Measurements from ENCODE around the gene KRTAP10-7.
"Not testable (repeated sequence)": the region's sequence is repeated elsewhere in the genome, so short reads cannot be mapped to it uniquely, and the experiment has no call there.

Gene KRTAP10-7

DNA sequence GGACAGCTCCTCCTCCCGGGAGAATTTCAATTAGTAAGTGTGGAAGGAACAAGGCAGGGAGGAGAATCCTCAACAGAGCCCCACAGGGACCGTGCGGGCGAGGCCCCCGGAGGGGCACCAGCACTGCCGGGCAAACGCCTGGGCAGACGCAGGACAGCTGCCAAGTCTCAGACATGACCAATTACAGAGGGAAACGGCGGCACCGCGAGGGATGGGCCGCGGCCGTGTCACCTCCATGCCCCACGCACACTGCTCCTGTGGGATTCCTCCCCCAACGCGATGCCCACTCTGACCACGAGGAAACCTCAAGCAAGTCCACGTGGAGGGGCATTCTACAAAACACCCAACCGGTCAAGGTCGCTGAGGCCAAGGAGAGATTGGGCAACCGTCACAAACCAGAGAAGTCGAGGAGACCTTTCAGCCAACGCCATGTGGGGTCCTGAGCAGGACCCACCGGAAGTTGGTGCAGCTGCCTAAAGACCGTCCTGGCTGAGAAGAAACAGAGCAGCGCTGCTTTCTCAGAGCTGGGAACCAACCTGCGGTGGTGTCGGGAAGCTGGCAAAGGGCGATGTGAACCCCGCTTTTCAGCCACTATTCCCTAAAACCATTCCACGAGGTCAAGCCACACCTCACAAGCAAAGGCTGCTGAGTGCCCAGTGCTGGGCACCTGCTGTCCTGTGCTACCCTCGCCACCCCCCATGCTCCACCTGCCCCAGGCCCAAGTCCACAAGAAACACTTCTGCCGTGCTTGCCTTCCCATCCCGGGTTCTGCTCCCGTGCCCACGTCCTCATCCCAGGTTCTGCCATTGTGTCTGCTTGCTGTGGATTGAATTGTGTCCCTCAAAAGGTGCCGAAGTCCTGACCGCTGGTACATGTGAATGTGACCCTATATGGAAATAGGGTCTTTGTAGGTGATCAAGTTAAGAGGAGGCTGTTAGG, 28.3 kb upstream of the KRTAP10-7 start:
- no peak for DNase-seq

GRCh38 chr21:44572959-44573583, 27.3 kb upstream of the KRTAP10-7 start:
- DNase-seq, result no peak

GRCh38 chr21:44573630-44574456, 26.6 kb upstream of the KRTAP10-7 start, which contains the start of gene KRTAP10-4:
TSS of gene KRTAP10-4 (plus strand) at chr21:44573729. CDS start at chr21:44573759, 30 bp downstream.
- not testable (repeated sequence) for DNase-seq

DNA sequence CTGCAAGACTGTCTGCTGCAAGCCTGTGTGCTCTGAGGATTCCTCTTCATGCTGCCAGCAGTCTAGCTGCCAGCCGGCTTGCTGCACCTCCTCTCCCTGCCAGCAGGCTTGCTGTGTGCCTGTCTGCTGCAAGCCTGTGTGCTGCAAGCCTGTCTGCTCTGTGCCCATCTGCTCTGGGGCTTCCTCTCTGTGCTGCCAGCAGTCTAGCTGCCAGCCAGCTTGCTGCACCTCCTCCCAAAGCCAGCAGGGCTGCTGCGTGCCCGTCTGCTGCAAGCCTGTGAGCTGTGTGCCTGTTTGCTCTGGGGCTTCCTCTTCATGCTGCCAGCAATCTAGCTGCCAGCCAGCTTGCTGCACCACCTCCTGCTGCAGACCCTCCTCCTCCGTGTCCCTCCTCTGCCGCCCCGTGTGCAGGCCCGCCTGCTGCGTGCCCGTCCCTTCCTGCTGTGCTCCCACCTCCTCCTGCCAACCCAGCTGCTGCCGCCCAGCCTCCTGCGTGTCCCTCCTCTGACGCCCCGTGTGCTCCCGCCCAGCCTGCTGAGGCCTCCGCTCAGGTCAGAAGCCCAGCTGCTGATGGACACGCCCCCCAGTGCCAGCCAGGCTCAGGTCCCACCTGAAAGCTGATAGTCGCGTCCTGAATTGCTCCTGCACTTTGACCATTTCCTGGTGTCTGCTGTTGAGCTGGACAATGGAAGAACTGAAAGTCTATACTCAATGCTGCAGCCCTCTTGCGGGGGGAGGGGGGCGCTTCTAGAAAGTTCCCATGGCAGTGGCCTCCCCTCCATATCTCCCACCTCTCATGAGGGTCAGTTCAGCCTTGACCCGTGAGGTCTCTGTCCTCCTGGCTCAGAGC, 25.7 kb upstream of the KRTAP10-7 start:
- no peak for DNase-seq

- DNase-seq, result no peak
Observed at GRCh38 chr21:44575307-44576024, 24.9 kb upstream of the KRTAP10-7 start.

DNA sequence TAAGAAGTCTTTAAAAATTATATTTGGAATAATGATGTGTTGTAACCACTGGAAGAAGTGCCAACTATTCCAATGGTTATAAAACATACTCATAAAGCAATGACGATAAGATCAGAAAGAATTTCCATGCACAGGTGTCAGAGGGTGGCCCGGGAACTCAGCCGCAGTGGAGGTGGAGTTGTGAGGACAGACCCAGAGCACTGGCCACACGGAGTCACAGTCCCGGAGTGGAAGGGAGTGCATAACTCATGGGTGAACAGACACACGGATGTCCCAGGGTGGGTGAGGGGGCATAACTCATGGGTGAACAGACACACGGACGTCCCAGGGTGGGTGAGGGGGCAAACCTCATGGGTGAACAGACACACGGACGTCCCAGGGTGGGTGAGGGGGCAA, 24.4 kb upstream of the KRTAP10-7 start:
- DNase-seq, result no peak

GRCh38 chr21:44578371-44579055, 21.9 kb upstream of the KRTAP10-7 start:
- no peak for DNase-seq

DNA sequence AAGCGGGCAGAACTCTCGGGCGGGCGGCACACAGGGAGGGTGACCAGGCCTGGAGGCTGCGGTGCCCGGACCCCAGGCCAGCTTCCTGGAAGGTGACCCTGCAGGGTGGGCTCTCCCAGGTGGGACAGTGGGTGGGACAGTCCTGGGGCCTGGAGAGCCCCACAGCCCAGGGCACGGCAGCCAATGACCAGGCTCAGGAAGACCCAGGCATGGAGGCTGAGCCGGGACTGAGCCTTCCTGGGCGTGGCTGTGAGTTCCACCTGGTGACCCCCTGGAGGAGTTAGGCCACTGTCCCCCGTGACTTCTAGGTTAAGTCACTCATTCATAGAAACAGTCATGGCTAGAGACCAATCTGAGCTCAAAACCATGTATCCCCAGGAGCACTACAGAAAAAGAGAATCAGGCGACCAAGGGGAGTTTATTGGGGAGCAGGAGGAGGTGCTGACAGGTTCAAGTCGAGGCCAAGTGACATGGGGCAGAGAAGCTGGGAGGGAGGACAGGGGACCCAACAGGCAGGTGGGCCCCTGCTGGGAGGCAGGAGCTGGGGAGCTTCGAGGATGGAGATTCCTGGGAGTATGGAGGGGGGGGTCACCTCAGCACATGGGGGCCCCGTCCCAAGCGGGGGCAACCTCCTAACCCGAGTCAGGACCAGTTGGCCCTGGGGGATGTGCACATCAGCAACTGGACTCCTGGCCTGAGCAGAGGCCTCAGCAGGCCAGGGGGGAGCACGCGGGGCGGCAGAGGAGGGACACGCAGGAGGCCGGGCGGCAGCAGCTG, 21.2 kb upstream of the KRTAP10-7 start:
- no peak for DNase-seq

- DNase-seq, result no peak
Observed at GRCh38 chr21:44579833-44580144, 20.6 kb upstream of the KRTAP10-7 start.

DNA sequence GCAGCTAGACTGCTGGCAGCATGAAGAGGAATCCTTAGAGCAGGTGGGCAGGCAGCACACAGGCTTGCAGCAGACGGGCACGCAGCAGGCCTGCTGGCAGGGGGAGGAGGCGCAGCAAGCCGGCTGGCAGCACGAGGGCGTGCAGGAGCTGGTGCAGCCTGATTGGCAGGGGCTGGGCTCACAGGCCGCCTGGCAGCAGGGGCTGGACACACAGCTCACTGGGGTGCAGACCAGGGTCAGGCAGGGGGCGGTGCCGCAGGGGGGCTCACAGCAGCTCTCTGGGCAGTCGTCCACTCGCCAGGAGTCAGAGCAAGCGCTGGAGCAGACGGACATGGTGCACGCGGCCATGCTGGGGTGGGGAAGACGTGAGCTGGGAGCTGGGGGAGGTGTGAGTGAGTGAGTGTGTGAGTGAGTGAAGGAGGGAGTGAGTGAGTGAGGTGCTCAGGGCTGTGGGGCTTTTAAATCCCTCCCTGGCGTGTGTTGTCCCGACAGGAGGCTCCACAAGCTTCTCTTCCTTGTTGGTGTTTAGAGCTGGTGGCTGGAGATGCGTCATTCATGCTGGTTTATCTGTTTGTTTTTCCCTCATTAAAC, 20.1 kb upstream of the KRTAP10-7 start, which contains the start of gene KRTAP10-5:
TSS of gene KRTAP10-5 (minus strand) at position 374 of the 591 bp plus-strand sequence. CDS start at position 348, 26 bp downstream.
- not testable (repeated sequence) for DNase-seq

- no peak for DNase-seq
Observed at GRCh38 chr21:44581158-44581557, 19.2 kb upstream of the KRTAP10-7 start.

GRCh38 chr21:44582055-44582454, 18.3 kb upstream of the KRTAP10-7 start:
- DNase-seq, result no peak

- DNase-seq, result no peak
Observed at GRCh38 chr21:44583089-44583799, 17.2 kb upstream of the KRTAP10-7 start.

GRCh38 chr21:44583800-44584147, 16.6 kb upstream of the KRTAP10-7 start:
- DNase-seq, result no peak

- DNase-seq, result no peak
Observed at GRCh38 chr21:44585892-44586291, 14.5 kb upstream of the KRTAP10-7 start.

- no peak for DNase-seq
Observed at GRCh38 chr21:44589094-44589493, 11.3 kb upstream of the KRTAP10-7 start.

GRCh38 chr21:44589586-44590305, 10.7 kb upstream of the KRTAP10-7 start:
- DNase-seq, result no peak

GRCh38 chr21:44590311-44590721, 10.1 kb upstream of the KRTAP10-7 start:
- no peak for DNase-seq

Measured in C1 segment of cervical spinal cord (tissue), 14 donors.